Activated CD4-positive, alpha-beta T cell treated with anti-CD3 and anti-CD28 coated beads, Interleukin-2, amount 50 U/mL, for 16 hours (primary cell): Measurements from ENCODE around the gene SACM1L.

Source experiments
- DNase-seq: peaks from one replicate; pipeline ENCODE4 v3.0.0-alpha.2; 2020

Gene SACM1L

GRCh38 chr3:45772341-45773035 is 83.3 kb downstream of the SACM1L start:
- DNase-seq, result no peak

GRCh38 chr3:45773072-45773471 is 83.9 kb downstream of the SACM1L start:
- no peak for DNase-seq

GRCh38 chr3:45773714-45774449 is 84.7 kb downstream of the SACM1L start:
- DNase-seq, result no peak

- no peak for DNase-seq
These were observed 85.7 kb downstream of the SACM1L start for GRCh38 chr3:45774581-45775521.

GRCh38 chr3:45775571-45776300 is 86.5 kb downstream of the SACM1L start:
- no peak for DNase-seq

GRCh38 chr3:45776301-45776595 is 87.1 kb downstream of the SACM1L start:
- DNase-seq, result no peak

- no peak for DNase-seq
These were observed 87.4 kb downstream of the SACM1L start for GRCh38 chr3:45776611-45777010.

- no peak for DNase-seq
These were observed 88.0 kb downstream of the SACM1L start for GRCh38 chr3:45777111-45777745.

GRCh38 chr3:45777746-45778386 is 88.7 kb downstream of the SACM1L start:
- DNase-seq, result no peak

- no peak for DNase-seq
These were observed 89.6 kb downstream of the SACM1L start for GRCh38 chr3:45778761-45779201.

- no peak for DNase-seq
These were observed 90.8 kb downstream of the SACM1L start for GRCh38 chr3:45779746-45780735.

- no peak for DNase-seq
These were observed 92.1 kb downstream of the SACM1L start for GRCh38 chr3:45781271-45781670.

GRCh38 chr3:45781841-45782240 is 92.6 kb downstream of the SACM1L start:
- DNase-seq, result no peak

GRCh38 chr3:45782381-45782780 is 93.2 kb downstream of the SACM1L start:
- DNase-seq, result no peak

- no peak for DNase-seq
These were observed 94.5 kb downstream of the SACM1L start for GRCh38 chr3:45783667-45784066.

- no peak for DNase-seq
These were observed 96.5 kb downstream of the SACM1L start for GRCh38 chr3:45785605-45786150.

GRCh38 chr3:45786801-45787495 is 97.8 kb downstream of the SACM1L start:
- DNase-seq, result no peak

GRCh38 chr3:45787551-45787950 is 98.4 kb downstream of the SACM1L start:
- no peak for DNase-seq

- no peak for DNase-seq
These were observed 100.1 kb downstream of the SACM1L start for GRCh38 chr3:45789235-45789812.
